Measurements from ENCODE around the gene C1orf21. TPM values are rescaled to one million over a fixed set of nuclear protein-coding genes. Genes with fewer than 3 reads are reported as not detected.

C1orf21 gene
- total RNA-seq, 6 experiments from 2014 or later, result 4.3 to 29.2 (median 13.1) TPM

DNA sequence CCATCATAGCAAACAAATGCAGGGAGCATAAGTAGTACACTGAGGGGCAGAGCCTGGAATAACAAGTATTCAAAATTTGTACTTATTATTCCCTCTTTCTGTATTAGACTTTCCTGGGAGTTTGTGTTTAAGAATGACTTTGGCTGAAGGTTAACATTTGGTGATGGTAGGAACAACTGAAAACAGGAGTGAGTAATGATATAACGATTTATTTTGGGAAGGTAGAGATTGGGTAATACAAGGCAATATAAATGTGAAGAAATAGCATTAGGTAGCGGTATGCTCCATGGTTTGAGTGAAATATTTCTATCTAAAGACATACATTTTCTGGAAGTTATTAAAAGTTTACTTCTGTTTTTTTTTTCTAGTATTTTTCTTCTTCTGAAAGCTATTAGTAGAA lies 18.5 kb upstream of the C1orf21 start:
- 53% methylated on average over 2 of the region's 2 CpGs for WGBS (ENCODE audit: insufficient coverage, low coverage, low lambda C conversion rate, missing lambda C conversion rate)
- intact Hi-C loops (cut with DNase I), result no loop called here

DNA sequence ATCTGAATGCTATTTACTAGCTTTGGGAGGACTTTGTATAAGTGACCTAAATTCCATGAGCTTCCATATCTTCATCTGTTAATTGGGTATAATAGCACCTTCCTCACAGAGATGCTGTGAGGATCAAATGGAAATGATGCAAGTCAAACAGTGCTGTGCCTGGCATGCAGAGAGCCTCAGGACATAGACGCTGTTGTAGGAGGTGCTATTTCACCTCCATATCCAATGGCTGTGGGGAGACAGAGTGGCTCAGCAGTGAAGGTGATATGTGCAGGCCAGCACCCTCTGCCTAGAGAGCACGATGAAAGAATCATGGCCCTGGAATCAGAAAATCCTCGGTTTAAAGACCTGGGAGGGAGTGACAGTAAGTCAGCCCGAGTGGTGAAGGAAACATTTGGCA lies 16.0 kb upstream of the C1orf21 start:
- no peaks in the 10 kb centered on the region for H3K27me3 ChIP-seq
- intact Hi-C loops (cut with DNase I), result no loop called here
- no peak overlapping the region for H3K27ac ChIP-seq
- no peak for DNase-seq
- no peaks in the 10 kb centered on the region for H3K9me3 ChIP-seq
- no peak for ATAC-seq
- no peaks in the 10 kb centered on the region for H3K36me3 ChIP-seq
- TF ChIP-seq POLR2A (IDR thresholded peaks at IDR 0.05), result no peak
- TF ChIP-seq, protein P1, sequence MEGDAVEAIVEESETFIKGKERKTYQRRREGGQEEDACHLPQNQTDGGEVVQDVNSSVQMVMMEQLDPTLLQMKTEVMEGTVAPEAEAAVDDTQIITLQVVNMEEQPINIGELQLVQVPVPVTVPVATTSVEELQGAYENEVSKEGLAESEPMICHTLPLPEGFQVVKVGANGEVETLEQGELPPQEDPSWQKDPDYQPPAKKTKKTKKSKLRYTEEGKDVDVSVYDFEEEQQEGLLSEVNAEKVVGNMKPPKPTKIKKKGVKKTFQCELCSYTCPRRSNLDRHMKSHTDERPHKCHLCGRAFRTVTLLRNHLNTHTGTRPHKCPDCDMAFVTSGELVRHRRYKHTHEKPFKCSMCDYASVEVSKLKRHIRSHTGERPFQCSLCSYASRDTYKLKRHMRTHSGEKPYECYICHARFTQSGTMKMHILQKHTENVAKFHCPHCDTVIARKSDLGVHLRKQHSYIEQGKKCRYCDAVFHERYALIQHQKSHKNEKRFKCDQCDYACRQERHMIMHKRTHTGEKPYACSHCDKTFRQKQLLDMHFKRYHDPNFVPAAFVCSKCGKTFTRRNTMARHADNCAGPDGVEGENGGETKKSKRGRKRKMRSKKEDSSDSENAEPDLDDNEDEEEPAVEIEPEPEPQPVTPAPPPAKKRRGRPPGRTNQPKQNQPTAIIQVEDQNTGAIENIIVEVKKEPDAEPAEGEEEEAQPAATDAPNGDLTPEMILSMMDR (IDR thresholded peaks at IDR 0.05), result no peak
- no peaks in the 10 kb centered on the region for H3K4me1 ChIP-seq
- H3K4me3 ChIP-seq, result no peak overlapping the region
- WGBS (ENCODE audit: insufficient coverage, low coverage, low lambda C conversion rate, missing lambda C conversion rate), result 55% methylated on average over 2 of the region's 4 CpGs

More for the DNA sequence above, 18.5 kb upstream of the C1orf21 start:
- TF ChIP-seq, protein P1 (IDR thresholded peaks at IDR 0.05), result no peak
- TF ChIP-seq POLR2A (IDR thresholded peaks at IDR 0.05), result no peak
- H3K4me3 ChIP-seq, result no peak overlapping the region
- ATAC-seq (no peak), DNase-seq (no peak)
- no peak overlapping the region for H3K27ac ChIP-seq
- H3K9me3 ChIP-seq, result no peaks in the 10 kb centered on the region
- H3K27me3 ChIP-seq, result no peaks in the 10 kb centered on the region
- H3K36me3 ChIP-seq, result no peaks in the 10 kb centered on the region
- no peaks in the 10 kb centered on the region for H3K4me1 ChIP-seq

DNA sequence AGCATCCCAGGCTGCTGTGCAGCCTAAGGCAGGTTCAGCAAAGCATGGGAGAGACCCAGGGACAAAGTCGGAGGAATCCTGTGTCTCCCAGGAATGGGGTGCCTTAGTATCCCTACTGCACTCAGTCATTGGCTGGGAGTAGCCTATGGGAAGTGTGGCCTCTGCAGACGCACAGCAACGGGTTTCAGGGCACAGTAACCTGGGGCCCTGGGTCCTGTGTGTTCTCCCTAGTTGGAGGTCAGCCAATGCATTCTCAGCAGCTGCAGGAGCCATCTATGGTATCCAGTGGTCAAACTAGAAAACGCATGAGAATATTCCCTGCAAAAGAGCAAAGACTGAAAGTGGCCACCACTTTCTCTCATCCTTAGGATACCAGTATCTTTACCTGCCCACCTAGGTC lies 13.7 kb upstream of the C1orf21 start:
- 44% methylated on average over 2 of the region's 4 CpGs for WGBS (ENCODE audit: insufficient coverage, low coverage, low lambda C conversion rate, missing lambda C conversion rate)
- DNase-seq (no peak), ATAC-seq (no peak)
- intact Hi-C loops (cut with DNase I), result no loop called here
- no peaks in the 10 kb centered on the region for H3K4me1 ChIP-seq
- no peak overlapping the region for H3K4me3 ChIP-seq
- no peak for TF ChIP-seq POLR2A (IDR thresholded peaks at IDR 0.05)
- TF ChIP-seq, protein P1 (IDR thresholded peaks at IDR 0.05), result no peak
- no peak overlapping the region for H3K27ac ChIP-seq
- H3K9me3 ChIP-seq, result no peaks in the 10 kb centered on the region
- H3K36me3 ChIP-seq, result no peaks in the 10 kb centered on the region
- no peaks in the 10 kb centered on the region for H3K27me3 ChIP-seq

DNA sequence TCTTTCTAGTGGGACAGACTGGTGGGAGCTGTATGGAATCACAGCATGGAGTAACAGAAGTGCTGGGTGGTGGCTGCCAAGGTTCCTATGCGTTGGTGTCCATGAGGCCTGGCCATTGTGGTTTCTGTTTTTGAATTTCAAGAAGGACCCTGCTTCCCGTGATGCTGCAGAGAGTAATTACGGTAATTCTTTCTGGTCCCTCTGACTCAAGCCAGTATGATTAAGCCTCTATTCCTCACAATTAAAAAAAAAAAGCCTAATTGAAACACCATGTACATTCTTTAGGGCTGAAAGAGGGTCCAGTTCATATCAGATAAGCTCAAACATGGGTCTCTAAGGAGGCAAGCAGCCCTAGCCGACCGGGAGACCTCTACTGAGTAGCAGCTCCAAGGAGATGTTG lies 10.5 kb upstream of the C1orf21 start:
- intact Hi-C loops (cut with DNase I), result no loop called here
- DNase-seq, result no peak
- peaks cover 0 to 10% (median 0%) of the 10 kb centered on the region in 4 donors for H3K4me1 ChIP-seq
- no peaks in the 10 kb centered on the region for H3K9me3 ChIP-seq
- 92% methylated on average over 5 of the region's 5 CpGs for WGBS (ENCODE audit: insufficient coverage, low coverage, low lambda C conversion rate, missing lambda C conversion rate)
- no peak for ATAC-seq
- no peak for TF ChIP-seq POLR2A (IDR thresholded peaks at IDR 0.05)
- TF ChIP-seq, protein P1 (IDR thresholded peaks at IDR 0.05), result no peak
- H3K27me3 ChIP-seq, result no peaks in the 10 kb centered on the region
- no peak overlapping the region for H3K4me3 ChIP-seq
- no peaks in the 10 kb centered on the region for H3K36me3 ChIP-seq
- no peak overlapping the region for H3K27ac ChIP-seq
